HuH-7.5 (cell line): ENCODE results near the gene NCR3LG1.
"Not testable (repeated sequence)": the region's sequence is repeated elsewhere in the genome, so short reads cannot be mapped to it uniquely, and the experiment has no call there.

Source experiments
- DNase-seq: peaks from one replicate; pipeline ENCODE4 v3.0.0; 2011; ENCODE audit warnings: low spot score

Gene NCR3LG1

GRCh38 chr11:17412488-17413180 lies 61.0 kb downstream of the NCR3LG1 start:
- no peak for DNase-seq

- DNase-seq: no peak
These were observed 62.1 kb downstream of the NCR3LG1 start for GRCh38 chr11:17413414-17414316.

- DNase-seq: no peak
These were observed 62.7 kb downstream of the NCR3LG1 start for GRCh38 chr11:17414317-17414737.

GRCh38 chr11:17414992-17415391 lies 63.4 kb downstream of the NCR3LG1 start:
- DNase-seq: no peak

GRCh38 chr11:17415523-17416104 lies 64.0 kb downstream of the NCR3LG1 start:
- no peak for DNase-seq

- no peak for DNase-seq
These were observed 64.9 kb downstream of the NCR3LG1 start for GRCh38 chr11:17416492-17416891.

- no peak for DNase-seq
These were observed 67.0 kb downstream of the NCR3LG1 start for GRCh38 chr11:17418444-17419081.

- DNase-seq: no peak
These were observed 70.2 kb downstream of the NCR3LG1 start for GRCh38 chr11:17421781-17422180.

GRCh38 chr11:17423533-17424310 lies 72.1 kb downstream of the NCR3LG1 start:
- DNase-seq: no peak

- DNase-seq: not testable (repeated sequence)
These were observed 74.6 kb downstream of the NCR3LG1 start for GRCh38 chr11:17426233-17426632.
